ENCODE results near the gene ZNF521.
A peak's percentile ranks its signal among the peaks of the same experiment; 100 is the strongest.

The ZNF521 gene

GRCh38 chr18:25351777-25352628, at the start of gene ZNF521:
ZNF521 (minus strand) TSS chr18:25352166; CDS start chr18:25350946, 1,220 bp downstream.
- DNase-seq: peak; percentile 95

GRCh38 chr18:25399554-25399953, 47.6 kb upstream of the ZNF521 start:
- no peak for DNase-seq

GRCh38 chr18:25392192-25392591, 40.2 kb upstream of the ZNF521 start:
- DNase-seq: no peak

GRCh38 chr18:25373432-25374179, 21.6 kb upstream of the ZNF521 start:
- DNase-seq: no peak

GRCh38 chr18:25370391-25370790, 18.4 kb upstream of the ZNF521 start:
- DNase-seq: no peak

GRCh38 chr18:25365242-25365641, 13.3 kb upstream of the ZNF521 start:
- DNase-seq: no peak

- no peak for DNase-seq
These were observed 12.8 kb upstream of the ZNF521 start for GRCh38 chr18:25364732-25365131.

- DNase-seq: no peak
These were observed 8.4 kb upstream of the ZNF521 start for GRCh38 chr18:25360301-25360899.

- no peak for DNase-seq
These were observed 1.1 kb upstream of the ZNF521 start for GRCh38 chr18:25353080-25353479.

GRCh38 chr18:25352629-25353005, 651 bp upstream of the ZNF521 start:
- no peak for DNase-seq

- DNase-seq: no peak
These were observed 638 bp downstream of the ZNF521 start for GRCh38 chr18:25351280-25351775.

- peak; percentile 28 for DNase-seq
These were observed 1.3 kb downstream of the ZNF521 start for GRCh38 chr18:25350489-25351251.

- DNase-seq: peak; percentile 28
These were observed 2.0 kb downstream of the ZNF521 start for GRCh38 chr18:25349926-25350487.

GRCh38 chr18:25349131-25349925, 2.6 kb downstream of the ZNF521 start:
- peak; percentile 21 for DNase-seq

- peak; percentile 22 for DNase-seq
These were observed 3.4 kb downstream of the ZNF521 start for GRCh38 chr18:25348386-25349130.

GRCh38 chr18:25346561-25346960, 5.4 kb downstream of the ZNF521 start:
- no peak for DNase-seq

- DNase-seq: no peak
These were observed 6.7 kb downstream of the ZNF521 start for GRCh38 chr18:25345081-25345866.

- no peak for DNase-seq
These were observed 10.1 kb downstream of the ZNF521 start for GRCh38 chr18:25341831-25342230.

GRCh38 chr18:25340762-25341161, 11.2 kb downstream of the ZNF521 start:
- no peak for DNase-seq

GRCh38 chr18:25335676-25336075, 16.3 kb downstream of the ZNF521 start:
- DNase-seq: no peak

Measured in 8988T (cell line).